Testis (tissue), 2 donors: ENCODE results near the gene FLAD1.

Experiments used
- POLR2A ChIP-seq: fragments of 450-650 bp; IDR thresholded peaks from one replicate; pipeline ENCODE4 v1.6.1; 2017; ENCODE audit warnings: antibody characterized with exemption, mild to moderate bottlenecking, moderate library complexity
- TF ChIP-seq, protein P1 (sequence below), 3 experiments: fragments of 450-650 bp in 2 of 3; fragments of 200-600 bp in 1 of 3; sonication (generic) in 1 of 3; IDR thresholded peaks; one replicate each; pipeline ENCODE4 v1.5.1; 2016 to 2019; ENCODE audit warnings: antibody characterized with exemption in 3 of 3, mild to moderate bottlenecking in 2 of 3, moderate library complexity in 1 of 3

DNA sequence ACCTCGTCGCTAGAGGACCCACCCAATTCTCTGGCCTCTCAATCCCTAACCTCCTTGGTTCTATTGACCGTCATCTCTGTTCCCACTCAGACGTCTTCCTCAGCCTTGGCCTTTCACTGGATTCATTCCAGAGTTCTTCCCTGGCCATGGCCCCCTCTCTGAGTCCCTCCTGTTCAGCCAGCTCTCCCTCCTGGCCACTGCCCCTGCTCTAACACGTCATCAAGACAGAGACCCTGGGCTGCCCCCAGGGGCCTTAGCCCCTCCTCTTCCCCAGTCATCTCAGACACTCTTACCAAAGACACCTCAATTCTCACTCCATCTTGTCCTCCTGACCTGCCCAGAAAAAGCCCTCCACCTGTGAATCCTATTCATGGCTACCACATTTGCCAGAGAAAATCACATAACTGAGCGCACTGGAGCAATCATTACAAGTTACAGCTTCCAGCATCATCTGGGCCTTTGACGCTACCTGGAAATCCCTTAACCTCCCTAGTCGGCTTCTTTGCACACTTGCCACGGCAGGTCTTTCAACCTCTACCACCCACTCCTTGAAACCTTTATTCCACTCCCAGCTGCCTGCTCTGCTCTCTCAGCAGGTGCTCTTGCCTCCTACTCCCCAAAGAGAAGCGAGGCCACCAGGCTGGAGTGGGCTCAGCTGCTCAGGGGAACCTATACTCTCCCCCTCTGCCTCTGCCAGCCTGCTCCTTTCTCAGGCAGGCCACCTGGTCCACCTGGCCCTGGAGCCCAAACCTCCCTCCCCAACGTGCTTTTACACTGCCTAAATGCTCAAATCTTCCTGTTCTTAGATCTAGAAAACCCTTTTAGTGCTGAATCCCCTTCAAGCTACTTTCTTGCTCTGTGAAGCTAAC is 36.5 kb downstream of the FLAD1 start:
- TF ChIP-seq, protein P1, sequence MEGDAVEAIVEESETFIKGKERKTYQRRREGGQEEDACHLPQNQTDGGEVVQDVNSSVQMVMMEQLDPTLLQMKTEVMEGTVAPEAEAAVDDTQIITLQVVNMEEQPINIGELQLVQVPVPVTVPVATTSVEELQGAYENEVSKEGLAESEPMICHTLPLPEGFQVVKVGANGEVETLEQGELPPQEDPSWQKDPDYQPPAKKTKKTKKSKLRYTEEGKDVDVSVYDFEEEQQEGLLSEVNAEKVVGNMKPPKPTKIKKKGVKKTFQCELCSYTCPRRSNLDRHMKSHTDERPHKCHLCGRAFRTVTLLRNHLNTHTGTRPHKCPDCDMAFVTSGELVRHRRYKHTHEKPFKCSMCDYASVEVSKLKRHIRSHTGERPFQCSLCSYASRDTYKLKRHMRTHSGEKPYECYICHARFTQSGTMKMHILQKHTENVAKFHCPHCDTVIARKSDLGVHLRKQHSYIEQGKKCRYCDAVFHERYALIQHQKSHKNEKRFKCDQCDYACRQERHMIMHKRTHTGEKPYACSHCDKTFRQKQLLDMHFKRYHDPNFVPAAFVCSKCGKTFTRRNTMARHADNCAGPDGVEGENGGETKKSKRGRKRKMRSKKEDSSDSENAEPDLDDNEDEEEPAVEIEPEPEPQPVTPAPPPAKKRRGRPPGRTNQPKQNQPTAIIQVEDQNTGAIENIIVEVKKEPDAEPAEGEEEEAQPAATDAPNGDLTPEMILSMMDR (IDR thresholded peaks at IDR 0.05), result no peak
- TF ChIP-seq POLR2A, result no peak
